ENCODE results near the gene PDZRN4. TPM values are rescaled to one million over a fixed set of nuclear protein-coding genes. Genes with fewer than 3 reads are reported as not detected.

PDZRN4 gene
- total and polyA plus RNA-seq, 2 experiments from 2014 or later, result 0.90 TPM; not detected in 1

GRCh38 chr12:41286426-41286825, 98.3 kb downstream of the PDZRN4 start:
- H2AFZ ChIP-seq, result no peak overlapping the region
- no peaks in the 10 kb centered on the region for H3K4me1 ChIP-seq (ENCODE audit: insufficient read depth)
- no peak overlapping the region for H3K4me2 ChIP-seq

More at GRCh38 chr12:41286426-41286825, 98.3 kb downstream of the PDZRN4 start:
- no peaks in the 10 kb centered on the region for H3K9me3 Mint-ChIP-seq
- H3K4me3 ChIP-seq, result no peak overlapping the region
- H3K4me1 Mint-ChIP-seq, result no peaks in the 10 kb centered on the region; the same call in 2 of the 3 replicates
- no peaks in the 10 kb centered on the region for H3K27me3 ChIP-seq (ENCODE audit: insufficient read depth)
- H3K27ac ChIP-seq (ENCODE audit: low read depth), result no peak overlapping the region
- H3K27me3 Mint-ChIP-seq (ENCODE audit: insufficient read depth, low read depth, poor library complexity), result no peaks in the 10 kb centered on the region
- no peak overlapping the region for H3K27ac Mint-ChIP-seq
- no peak overlapping the region for H3K4me3 Mint-ChIP-seq
- no peak for ATAC-seq
- no peaks in the 10 kb centered on the region for H4K20me1 ChIP-seq (replicated peaks; ENCODE audit: insufficient read depth)
- DNase-seq (ENCODE audit: low spot score), result no peak
- H3K36me3 Mint-ChIP-seq (ENCODE audit: low read depth), result no peaks in the 10 kb centered on the region
- no peaks in the 10 kb centered on the region for H3K9me2 ChIP-seq (ENCODE audit: insufficient read depth)
- H3K36me3 ChIP-seq (ENCODE audit: insufficient read depth), result no peaks in the 10 kb centered on the region
- no peaks in the 10 kb centered on the region for H3F3A ChIP-seq (replicated peaks; ENCODE audit: low read depth)
- TF ChIP-seq POLR2AphosphoS5 (IDR thresholded peaks at IDR 0.05; ENCODE audit: low read depth), result no peak
- TF ChIP-seq ZNF331 (CRISPR knock-in tag; IDR thresholded peaks at IDR 0.05; ENCODE audit: low read depth), result no peak
- TF ChIP-seq ZNF114 (CRISPR knock-in tag; IDR thresholded peaks at IDR 0.05), result no peak
- TF ChIP-seq CTCF (conservative IDR thresholded peaks at IDR 0.05; ENCODE audit: low read depth in 2 of 2), result no peak
- TF ChIP-seq NANOG (IDR thresholded peaks at IDR 0.05; ENCODE audit: borderline replicate concordance), result no peak
- TF ChIP-seq, protein P1, sequence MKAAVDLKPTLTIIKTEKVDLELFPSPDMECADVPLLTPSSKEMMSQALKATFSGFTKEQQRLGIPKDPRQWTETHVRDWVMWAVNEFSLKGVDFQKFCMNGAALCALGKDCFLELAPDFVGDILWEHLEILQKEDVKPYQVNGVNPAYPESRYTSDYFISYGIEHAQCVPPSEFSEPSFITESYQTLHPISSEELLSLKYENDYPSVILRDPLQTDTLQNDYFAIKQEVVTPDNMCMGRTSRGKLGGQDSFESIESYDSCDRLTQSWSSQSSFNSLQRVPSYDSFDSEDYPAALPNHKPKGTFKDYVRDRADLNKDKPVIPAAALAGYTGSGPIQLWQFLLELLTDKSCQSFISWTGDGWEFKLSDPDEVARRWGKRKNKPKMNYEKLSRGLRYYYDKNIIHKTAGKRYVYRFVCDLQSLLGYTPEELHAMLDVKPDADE (IDR thresholded peaks at IDR 0.05), result no peak
- TF ChIP-seq, protein P2, sequence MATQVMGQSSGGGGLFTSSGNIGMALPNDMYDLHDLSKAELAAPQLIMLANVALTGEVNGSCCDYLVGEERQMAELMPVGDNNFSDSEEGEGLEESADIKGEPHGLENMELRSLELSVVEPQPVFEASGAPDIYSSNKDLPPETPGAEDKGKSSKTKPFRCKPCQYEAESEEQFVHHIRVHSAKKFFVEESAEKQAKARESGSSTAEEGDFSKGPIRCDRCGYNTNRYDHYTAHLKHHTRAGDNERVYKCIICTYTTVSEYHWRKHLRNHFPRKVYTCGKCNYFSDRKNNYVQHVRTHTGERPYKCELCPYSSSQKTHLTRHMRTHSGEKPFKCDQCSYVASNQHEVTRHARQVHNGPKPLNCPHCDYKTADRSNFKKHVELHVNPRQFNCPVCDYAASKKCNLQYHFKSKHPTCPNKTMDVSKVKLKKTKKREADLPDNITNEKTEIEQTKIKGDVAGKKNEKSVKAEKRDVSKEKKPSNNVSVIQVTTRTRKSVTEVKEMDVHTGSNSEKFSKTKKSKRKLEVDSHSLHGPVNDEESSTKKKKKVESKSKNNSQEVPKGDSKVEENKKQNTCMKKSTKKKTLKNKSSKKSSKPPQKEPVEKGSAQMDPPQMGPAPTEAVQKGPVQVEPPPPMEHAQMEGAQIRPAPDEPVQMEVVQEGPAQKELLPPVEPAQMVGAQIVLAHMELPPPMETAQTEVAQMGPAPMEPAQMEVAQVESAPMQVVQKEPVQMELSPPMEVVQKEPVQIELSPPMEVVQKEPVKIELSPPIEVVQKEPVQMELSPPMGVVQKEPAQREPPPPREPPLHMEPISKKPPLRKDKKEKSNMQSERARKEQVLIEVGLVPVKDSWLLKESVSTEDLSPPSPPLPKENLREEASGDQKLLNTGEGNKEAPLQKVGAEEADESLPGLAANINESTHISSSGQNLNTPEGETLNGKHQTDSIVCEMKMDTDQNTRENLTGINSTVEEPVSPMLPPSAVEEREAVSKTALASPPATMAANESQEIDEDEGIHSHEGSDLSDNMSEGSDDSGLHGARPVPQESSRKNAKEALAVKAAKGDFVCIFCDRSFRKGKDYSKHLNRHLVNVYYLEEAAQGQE (IDR thresholded peaks at IDR 0.05; ENCODE audit: unreplicated experiment), result no peak
- TF ChIP-seq ZNF462 (CRISPR knock-in tag; IDR thresholded peaks at IDR 0.05), result no peak
- TF ChIP-seq CREB1 (CRISPR knock-in tag; IDR thresholded peaks at IDR 0.05; ENCODE audit: low read depth), result no peak
- no peak for TF ChIP-seq STAT1 (IDR thresholded peaks at IDR 0.05; ENCODE audit: unreplicated experiment)
- no peak for TF ChIP-seq EZH2phosphoT487 (IDR thresholded peaks at IDR 0.05; ENCODE audit: unreplicated experiment)
- TF ChIP-seq JUNB (IDR thresholded peaks at IDR 0.05; ENCODE audit: unreplicated experiment), result no peak
- TF ChIP-seq EZH2 (IDR thresholded peaks at IDR 0.05; ENCODE audit: low read depth, unreplicated experiment), result no peak
- H3K79me2 ChIP-seq (replicated peaks; ENCODE audit: insufficient read depth), result no peaks in the 10 kb centered on the region
